Fibroblast of skin of scalp (primary cell): Measurements from ENCODE around the gene CD40.

Experiments
- DNase-seq: peaks from one replicate; pipeline ENCODE4 v3.0.0-alpha.2; 2013

CD40 gene

GRCh38 chr20:46175127-46175494 lies 57.0 kb downstream of the CD40 start:
- no peak for DNase-seq

GRCh38 chr20:46176739-46177378 lies 58.7 kb downstream of the CD40 start:
- DNase-seq = no peak

GRCh38 chr20:46177768-46178167 lies 59.7 kb downstream of the CD40 start:
- DNase-seq = no peak

GRCh38 chr20:46178891-46179290 lies 60.8 kb downstream of the CD40 start:
- no peak for DNase-seq
